Cardiac fibroblast (primary cell): ENCODE measurements around the gene EGFR.

Source experiments
- DNase-seq, 2 donors: peaks; one replicate each; pipeline versions ENCODE4 v3.0.0 to v3.0.0-alpha.2; 2010; ENCODE audit warnings: low read depth in 2 of 2
- H3K4me3 ChIP-seq, 2 donors: replicated peaks in 1 of 2; 1 replicate in 1 of 2; 2 replicates in 1 of 2; pipeline ENCODE4 v1.5.1; 2011; ENCODE audit warnings: low read depth in 2 of 2, low read length in 2 of 2, mild to moderate bottlenecking in 2 of 2, moderate library complexity in 1 of 2
- TF ChIP-seq, protein P1 (sequence below): IDR thresholded peaks from one replicate; pipeline ENCODE4 v1.5.1; 2011; ENCODE audit warnings: low read depth, mild to moderate bottlenecking, low read length, inconsistent platforms

The EGFR gene

DNA sequence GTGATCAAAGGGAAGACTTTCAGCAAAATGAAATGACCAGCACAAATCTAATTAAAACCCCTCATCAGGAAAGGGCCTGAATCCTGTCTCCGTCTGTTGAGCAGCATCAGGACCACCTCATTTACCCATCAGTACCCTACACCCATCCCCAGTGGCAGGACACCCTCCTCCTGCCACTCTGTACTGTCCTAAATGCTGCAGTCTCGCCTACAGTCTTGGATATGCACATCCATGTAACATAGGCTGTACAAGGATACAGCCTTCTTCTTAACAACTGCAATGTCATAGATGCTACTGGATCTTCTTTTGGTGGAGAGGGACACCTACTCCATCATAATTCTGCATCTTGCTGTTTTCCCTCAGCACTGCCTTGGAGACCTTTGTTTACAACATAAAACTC, 206.0 kb downstream of the EGFR start:
- no peak for DNase-seq
- TF ChIP-seq, protein P1, sequence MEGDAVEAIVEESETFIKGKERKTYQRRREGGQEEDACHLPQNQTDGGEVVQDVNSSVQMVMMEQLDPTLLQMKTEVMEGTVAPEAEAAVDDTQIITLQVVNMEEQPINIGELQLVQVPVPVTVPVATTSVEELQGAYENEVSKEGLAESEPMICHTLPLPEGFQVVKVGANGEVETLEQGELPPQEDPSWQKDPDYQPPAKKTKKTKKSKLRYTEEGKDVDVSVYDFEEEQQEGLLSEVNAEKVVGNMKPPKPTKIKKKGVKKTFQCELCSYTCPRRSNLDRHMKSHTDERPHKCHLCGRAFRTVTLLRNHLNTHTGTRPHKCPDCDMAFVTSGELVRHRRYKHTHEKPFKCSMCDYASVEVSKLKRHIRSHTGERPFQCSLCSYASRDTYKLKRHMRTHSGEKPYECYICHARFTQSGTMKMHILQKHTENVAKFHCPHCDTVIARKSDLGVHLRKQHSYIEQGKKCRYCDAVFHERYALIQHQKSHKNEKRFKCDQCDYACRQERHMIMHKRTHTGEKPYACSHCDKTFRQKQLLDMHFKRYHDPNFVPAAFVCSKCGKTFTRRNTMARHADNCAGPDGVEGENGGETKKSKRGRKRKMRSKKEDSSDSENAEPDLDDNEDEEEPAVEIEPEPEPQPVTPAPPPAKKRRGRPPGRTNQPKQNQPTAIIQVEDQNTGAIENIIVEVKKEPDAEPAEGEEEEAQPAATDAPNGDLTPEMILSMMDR: no peak

DNA sequence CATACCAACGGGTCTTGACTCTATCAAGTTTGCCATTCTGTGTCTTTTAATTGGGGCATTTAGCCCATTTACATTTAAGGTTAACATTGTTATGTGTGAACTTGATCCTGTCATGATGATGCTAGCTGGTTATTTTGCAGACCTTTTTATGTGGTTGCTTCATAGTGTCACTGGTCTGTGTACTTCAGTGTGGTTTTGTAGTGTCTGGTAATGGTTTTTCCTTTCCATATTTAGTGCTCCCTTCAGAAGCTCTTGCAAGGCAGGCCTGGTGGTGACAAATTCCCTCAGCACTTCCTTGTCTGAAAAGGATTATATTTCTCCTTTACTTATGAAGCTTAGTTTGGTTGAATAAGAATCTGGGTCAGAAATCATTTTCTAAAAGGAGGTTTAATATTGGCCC, 211.2 kb downstream of the EGFR start:
- TF ChIP-seq, protein P1: no peak
- H3K4me3 ChIP-seq: no peak overlapping the region
- no peak for DNase-seq

More for the DNA sequence above, 206.0 kb downstream of the EGFR start:
- no peak overlapping the region for H3K4me3 ChIP-seq

DNA sequence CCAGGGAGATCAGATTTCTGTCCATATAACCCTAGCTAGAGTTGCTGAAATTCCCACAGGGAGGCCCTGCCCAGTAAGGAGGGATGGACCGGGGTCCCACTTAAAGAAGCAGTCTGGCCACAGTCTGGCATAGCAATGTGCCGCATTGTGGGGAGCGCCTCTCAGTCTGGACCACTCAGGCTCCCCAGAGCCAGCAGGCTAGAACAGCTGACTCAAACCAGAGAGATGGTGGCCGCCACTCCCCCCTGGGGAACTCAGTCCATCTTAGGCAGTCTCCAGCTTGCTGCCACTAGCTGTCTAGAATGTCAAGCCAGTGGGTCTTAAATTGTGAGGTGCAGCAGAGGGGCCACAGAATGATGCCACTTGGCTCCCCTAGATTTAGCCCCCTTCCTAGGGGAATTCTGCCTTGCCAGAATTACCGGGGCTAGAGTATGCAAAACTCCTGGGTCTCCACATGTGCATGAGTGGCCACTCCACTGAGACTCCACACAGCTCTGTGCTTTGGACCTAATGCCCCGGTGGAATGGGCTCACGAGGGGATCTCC, 213.0 kb downstream of the EGFR start:
- DNase-seq: no peak
- no peak overlapping the region for H3K4me3 ChIP-seq
- TF ChIP-seq, protein P1: no peak

DNA sequence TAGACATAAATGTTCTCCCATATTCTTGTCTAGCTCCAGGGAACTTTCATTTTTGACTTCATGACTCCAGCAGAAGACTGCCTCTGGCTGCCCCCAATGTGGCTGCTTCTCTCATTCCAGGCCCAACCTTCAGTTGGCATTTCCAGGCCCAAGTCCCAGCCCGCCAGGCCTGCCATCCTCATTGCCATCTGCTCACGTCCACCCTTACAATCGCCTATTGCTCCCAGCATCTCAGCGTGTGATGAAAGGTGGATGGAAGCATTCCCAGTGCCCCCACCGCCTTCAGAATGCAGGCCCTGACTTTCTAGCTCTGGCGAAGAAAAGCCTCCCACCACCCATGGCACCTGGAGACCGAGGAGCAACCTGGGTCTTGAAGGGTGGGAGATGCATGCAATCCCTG, 214.2 kb downstream of the EGFR start:
- no peak overlapping the region for H3K4me3 ChIP-seq
- no peak for DNase-seq
- TF ChIP-seq, protein P1: no peak

DNA sequence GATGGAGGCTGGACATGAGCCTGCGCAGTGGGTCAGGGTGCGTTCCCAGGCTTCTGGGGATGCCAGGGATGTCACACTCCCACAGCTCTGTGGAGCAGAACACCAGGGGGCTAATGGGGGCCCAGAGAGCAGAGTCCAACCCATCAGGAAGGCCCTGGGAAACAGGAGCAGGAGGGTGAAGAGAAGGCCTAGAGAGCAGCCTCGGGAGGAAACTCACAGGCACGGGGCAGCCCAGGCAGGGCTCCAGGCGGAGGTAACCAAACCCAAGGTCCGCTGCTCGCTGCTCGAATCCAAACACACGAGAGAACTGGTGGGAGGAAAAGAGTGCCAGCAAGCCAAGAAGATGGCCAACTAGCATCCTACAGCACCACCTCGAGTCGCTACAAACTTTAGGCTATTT, 215.6 kb downstream of the EGFR start:
- H3K4me3 ChIP-seq: no peak overlapping the region
- TF ChIP-seq, protein P1: no peak
- DNase-seq: no peak

DNA sequence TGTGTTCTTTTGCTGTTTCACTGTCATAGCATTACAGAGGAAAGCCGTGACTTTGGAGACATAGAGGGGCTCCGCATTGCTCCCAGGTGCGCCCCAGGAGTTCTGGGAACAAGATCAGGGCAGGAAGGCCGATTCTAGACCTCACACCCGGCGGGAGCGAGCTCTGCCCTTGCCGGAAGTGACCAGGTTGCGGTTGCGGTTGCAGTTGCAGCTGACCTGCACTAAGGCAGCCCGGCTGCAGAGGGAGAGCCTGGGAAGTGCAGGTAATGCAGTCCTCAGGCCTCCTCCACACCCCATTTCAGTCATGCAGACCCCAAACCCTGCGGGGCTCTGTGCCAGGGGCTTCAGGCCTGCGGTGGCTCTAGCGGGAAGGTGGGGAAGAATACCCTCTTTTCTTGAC, 216.3 kb downstream of the EGFR start:
- TF ChIP-seq, protein P1: no peak
- H3K4me3 ChIP-seq: no peak overlapping the region
- DNase-seq: no peak

DNA sequence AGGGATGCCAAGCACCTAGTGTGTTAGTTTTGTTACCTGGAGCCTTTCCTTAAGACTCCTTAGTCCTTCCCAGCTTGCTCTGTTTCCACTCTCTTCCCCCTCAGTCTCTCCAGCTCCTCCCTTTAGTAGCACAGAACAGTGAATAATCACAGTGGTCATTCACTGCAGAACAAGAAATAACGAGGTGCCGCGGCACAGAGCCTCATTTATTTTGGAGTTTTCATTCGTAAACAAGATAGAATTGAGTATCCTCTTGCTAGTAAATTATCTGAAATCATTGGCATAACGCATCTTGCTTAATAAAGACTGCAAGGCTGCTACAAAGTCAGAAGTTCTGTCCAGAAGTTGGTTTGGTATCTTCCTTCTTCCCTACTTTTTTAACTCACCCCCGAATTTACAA, 217.0 kb downstream of the EGFR start:
- TF ChIP-seq, protein P1: no peak
- no peak overlapping the region for H3K4me3 ChIP-seq
- no peak for DNase-seq
